MV-4-11 (cell line): ENCODE results near the gene PRICKLE4.
A peak's percentile ranks its signal among the peaks of the same experiment; 100 is the strongest.
"Not testable (repeated sequence)": the region's sequence is repeated elsewhere in the genome, so short reads cannot be mapped to it uniquely, and the experiment has no call there.

Source experiments
- DNase-seq: peaks from one replicate; lab custom pipeline; 2025; lab: John Stamatoyannopoulos, UW

Gene PRICKLE4

GRCh38 chr6:41744236-41744787 is 36.3 kb upstream of the PRICKLE4 start:
- no peak for DNase-seq

GRCh38 chr6:41746107-41746506 is 34.5 kb upstream of the PRICKLE4 start:
- no peak for DNase-seq

GRCh38 chr6:41747256-41748101 is 33.1 kb upstream of the PRICKLE4 start, which contains the start of gene PGC:
Gene PGC (minus strand): TSS chr6:41747397. CDS start chr6:41747334, 63 bp downstream.
- DNase-seq = no peak

- DNase-seq = no peak
Observed at GRCh38 chr6:41748102-41748477, 32.5 kb upstream of the PRICKLE4 start.

GRCh38 chr6:41748542-41748941 is 32.0 kb upstream of the PRICKLE4 start:
- DNase-seq = no peak

- DNase-seq = no peak
Observed at GRCh38 chr6:41750374-41750773, 30.2 kb upstream of the PRICKLE4 start.

- no peak for DNase-seq
Observed at GRCh38 chr6:41755895-41756294, 24.7 kb upstream of the PRICKLE4 start.

GRCh38 chr6:41756354-41756753 is 24.2 kb upstream of the PRICKLE4 start:
- DNase-seq = no peak

GRCh38 chr6:41757271-41757670 is 23.3 kb upstream of the PRICKLE4 start:
- DNase-seq = no peak

- DNase-seq = no peak
Observed at GRCh38 chr6:41757931-41758640, 22.5 kb upstream of the PRICKLE4 start.

GRCh38 chr6:41758641-41759035 is 21.9 kb upstream of the PRICKLE4 start:
- DNase-seq = no peak

- no peak for DNase-seq
Observed at GRCh38 chr6:41759106-41759904, 21.3 kb upstream of the PRICKLE4 start.

- no peak for DNase-seq
Observed at GRCh38 chr6:41759905-41760579, 20.5 kb upstream of the PRICKLE4 start.

- no peak for DNase-seq
Observed at GRCh38 chr6:41763470-41763869, 17.1 kb upstream of the PRICKLE4 start.

- not testable (repeated sequence) for DNase-seq
Observed at GRCh38 chr6:41766043-41766664, 14.4 kb upstream of the PRICKLE4 start.

- DNase-seq = peak; percentile 55
Observed at GRCh38 chr6:41767112-41767833, 13.3 kb upstream of the PRICKLE4 start.

GRCh38 chr6:41768545-41769308 is 11.9 kb upstream of the PRICKLE4 start:
- DNase-seq = no peak

GRCh38 chr6:41769376-41769775 is 11.2 kb upstream of the PRICKLE4 start:
- no peak for DNase-seq

- DNase-seq = no peak
Observed at GRCh38 chr6:41770381-41771057, 10.1 kb upstream of the PRICKLE4 start.
